GM12873 (cell line): ENCODE results near the gene PTPRE.

Experiments used
- TF ChIP-seq, protein P1 (sequence below): IDR thresholded peaks from 2 replicates; pipeline ENCODE4 v1.5.1; 2012; ENCODE audit warnings: low read depth, mild to moderate bottlenecking, moderate library complexity, low read length, control low read depth; ENCODE audit not compliant: insufficient read depth; ENCODE audit errors: missing control alignments

PTPRE gene

DNA sequence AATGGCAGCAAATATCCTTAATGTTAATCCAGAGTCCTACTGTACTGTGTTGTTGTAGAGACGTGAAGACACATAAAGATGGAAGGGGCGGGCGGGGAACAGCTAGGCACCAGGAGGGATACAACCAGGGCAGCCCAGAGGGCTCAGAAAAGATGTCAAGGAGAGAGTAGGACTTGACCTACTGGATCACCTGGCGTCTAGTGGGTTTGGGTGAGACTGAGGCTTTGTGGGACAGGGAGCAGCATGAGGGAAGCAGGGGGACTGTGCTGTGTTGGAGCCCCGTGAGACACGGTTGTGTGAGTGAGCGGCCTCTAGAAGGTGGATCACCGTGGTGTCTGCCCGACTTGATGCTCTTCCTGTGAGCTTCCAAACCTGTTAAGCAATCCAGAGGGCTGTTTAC, 68.0 kb downstream of the PTPRE start:
- TF ChIP-seq, protein P1, sequence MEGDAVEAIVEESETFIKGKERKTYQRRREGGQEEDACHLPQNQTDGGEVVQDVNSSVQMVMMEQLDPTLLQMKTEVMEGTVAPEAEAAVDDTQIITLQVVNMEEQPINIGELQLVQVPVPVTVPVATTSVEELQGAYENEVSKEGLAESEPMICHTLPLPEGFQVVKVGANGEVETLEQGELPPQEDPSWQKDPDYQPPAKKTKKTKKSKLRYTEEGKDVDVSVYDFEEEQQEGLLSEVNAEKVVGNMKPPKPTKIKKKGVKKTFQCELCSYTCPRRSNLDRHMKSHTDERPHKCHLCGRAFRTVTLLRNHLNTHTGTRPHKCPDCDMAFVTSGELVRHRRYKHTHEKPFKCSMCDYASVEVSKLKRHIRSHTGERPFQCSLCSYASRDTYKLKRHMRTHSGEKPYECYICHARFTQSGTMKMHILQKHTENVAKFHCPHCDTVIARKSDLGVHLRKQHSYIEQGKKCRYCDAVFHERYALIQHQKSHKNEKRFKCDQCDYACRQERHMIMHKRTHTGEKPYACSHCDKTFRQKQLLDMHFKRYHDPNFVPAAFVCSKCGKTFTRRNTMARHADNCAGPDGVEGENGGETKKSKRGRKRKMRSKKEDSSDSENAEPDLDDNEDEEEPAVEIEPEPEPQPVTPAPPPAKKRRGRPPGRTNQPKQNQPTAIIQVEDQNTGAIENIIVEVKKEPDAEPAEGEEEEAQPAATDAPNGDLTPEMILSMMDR = no peak

DNA sequence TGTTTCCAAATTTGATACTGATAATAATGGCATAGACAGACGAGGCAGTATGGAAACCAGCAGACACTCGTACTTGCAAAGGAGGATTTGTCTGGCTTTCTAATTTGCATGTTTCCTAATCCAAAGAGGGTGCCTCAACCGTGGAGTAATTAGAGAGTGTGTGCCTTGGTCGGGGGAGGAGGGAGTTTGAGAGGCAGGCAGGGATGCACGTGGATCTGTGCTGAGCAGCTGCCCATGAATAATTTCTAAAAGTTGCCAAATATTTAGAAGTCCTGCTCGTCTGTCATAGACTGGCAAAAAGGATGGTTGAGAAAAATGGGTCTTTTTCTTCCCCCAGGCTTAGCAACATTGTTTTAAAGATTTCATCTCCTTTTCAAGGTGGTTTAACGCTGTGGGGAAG, 69.4 kb downstream of the PTPRE start:
- TF ChIP-seq, protein P1 = no peak

DNA sequence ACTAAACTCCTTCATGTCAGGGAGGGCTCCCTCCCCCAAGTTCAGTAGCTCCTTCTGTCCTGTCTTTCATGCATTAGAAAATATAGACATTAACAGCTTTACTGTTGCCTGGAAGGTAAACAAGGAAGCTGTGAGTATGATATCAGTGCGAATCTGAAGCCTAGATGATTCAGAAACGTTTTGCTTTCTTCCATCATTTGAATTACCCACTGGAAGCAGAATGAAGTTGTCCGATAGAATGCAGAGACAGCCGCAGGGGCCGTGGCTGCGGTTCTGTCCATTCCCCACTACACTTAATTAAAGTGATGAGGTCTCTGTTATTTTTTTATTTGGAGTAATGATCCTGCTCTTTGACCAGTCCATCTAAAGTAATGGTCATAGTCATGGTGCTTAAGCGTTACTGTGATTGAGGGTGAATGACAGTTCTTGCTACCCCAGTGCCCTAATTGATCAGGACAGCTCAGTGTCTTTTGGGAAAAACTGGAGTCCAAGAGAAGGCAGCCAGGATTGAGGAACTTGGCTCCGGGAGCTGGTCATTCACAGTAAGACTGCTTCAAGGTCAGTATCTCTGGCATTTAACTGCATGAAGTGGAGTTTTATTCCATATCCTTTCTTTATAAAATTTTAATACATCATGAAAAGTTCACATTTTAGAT, 69.9 kb downstream of the PTPRE start:
- TF ChIP-seq, protein P1 = no peak

DNA sequence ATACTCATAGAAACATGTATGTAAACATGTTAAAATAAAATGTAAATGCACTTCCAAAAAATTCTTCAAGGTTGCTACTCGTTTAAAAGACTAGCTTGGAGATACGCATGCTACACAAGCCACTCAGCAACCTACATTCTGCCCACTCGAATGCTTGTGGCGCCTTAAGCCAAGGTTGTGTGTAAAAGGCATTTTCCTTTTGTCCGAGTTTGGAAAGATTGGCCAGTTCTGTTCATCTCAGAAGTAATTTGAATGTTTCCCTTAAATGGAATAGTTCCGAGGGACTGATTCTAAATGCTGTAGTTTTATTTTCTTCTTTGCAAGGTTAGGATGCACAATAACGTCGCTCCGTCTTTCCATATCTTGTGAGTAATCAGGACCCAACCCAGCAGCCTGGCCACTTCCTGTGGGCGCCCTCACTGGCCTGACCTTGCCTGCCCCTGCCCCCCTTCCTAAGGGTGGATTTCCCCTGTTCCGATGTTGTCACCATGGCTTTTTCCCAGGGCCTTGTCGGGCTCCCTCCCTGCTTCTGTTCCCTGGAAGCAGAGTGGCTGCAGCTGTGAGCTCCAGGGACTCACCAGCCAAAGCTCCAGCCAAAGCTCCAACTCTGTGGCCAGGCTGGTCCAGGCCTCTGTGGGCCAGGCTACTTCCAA, 70.6 kb downstream of the PTPRE start:
- TF ChIP-seq, protein P1 = no peak

DNA sequence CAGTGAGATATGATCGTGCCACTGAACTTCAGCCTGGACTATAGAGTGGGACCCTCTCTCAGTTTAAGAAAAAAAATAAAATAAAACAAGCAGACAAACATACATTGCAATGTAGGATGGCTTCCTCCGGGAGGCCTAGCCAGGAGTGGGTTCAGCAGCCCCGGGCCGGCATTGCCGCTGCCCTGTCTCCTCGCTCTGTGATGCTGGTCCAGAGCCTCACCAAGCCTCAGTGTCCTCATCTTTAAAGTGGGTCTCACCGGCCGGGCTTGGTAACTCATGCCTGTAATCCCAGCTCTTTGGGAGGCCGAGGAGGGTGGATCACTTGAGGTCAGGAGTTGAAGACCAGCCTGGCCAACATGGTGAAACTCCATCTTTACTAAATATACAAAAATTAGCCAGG, 71.6 kb downstream of the PTPRE start:
- TF ChIP-seq, protein P1 = no peak

DNA sequence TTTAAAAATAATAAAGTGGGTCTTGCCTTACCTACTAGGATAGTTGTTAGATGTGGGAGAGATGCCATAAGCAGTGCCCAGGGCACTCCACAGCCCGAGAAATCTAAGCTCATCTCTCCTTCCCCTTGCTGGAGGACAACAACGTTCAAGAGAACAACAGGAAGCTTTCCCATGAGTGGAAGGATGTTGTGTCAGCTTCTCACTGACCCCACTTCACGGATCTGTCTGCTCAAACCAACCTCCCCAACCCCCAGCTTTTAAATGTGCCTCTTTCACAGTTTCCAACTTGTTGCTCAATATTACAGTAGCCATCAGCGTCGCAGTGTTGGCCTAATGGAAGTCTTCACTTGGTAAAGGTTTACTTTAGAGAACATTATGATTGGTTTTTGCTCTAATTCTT, 72.1 kb downstream of the PTPRE start:
- TF ChIP-seq, protein P1 = no peak

DNA sequence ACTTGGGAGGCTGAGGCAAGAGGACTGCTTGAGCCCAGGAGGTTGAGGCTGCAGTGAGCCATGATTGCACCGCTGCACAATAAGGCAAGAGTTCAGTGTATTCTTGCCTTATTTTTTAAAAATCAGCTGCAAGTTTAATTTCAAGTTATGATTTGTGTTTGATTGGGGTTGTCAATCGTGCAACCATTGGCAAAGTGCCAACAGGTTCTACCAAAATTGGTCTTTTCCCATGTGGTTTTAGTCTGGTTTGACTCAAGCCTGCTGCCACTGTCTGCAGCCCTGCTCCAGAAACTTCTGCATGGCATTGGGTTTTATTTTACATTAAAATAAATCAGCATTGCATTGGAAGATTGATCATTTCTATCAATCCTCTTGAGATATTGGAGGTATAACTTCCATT, 72.7 kb downstream of the PTPRE start:
- TF ChIP-seq, protein P1 = no peak
